PC-3 (cell line): ENCODE measurements around the gene CACNA1B. TPM values are rescaled to one million over a fixed set of nuclear protein-coding genes. Genes with fewer than 3 reads are reported as not detected.

ENCODE experiments used
- ATAC-seq: fragments of 200-7000 bp; cut with Tn5 transposase; 2 replicates; pipeline ENCODE4 v1.9.1; 2020; ENCODE audit warnings: mild to moderate bottlenecking, moderate library complexity
- BruUV-seq: library from RNA; stranded (reverse); fragments of 400-500 nt; replicated peaks from 2 replicates; lab custom pipeline; 2021; lab: Mats Ljungman, UMichigan
- CTCF ChIA-PET: fragments of 300-600 bp; sonication (Branson Sonifier 250); formaldehyde crosslinking; loops from one replicate; lab custom pipeline; 2022; ENCODE audit warnings: antibody characterized with exemption; lab: Charles Lee
- POLR2A ChIA-PET: fragments of 300-600 bp; sonication (Branson Sonifier 250); formaldehyde crosslinking; loops from one replicate; lab custom pipeline; 2022; ENCODE audit warnings: antibody characterized with exemption; ENCODE audit not compliant: unreplicated experiment; lab: Charles Lee
- DNase-seq: peaks from one replicate; pipeline ENCODE4 v3.0.0-alpha.2; 2015
- H2AFZ ChIP-seq: fragments of 300-600 bp; sonication (generic); 2 replicates; pipeline ENCODE4 v1.6.0; 2016; ENCODE audit warnings: antibody characterized with exemption, low read length
- H3F3A ChIP-seq: fragments of 300-600 bp; sonication (generic); one replicate; pipeline ENCODE4 v1.6.0; 2017; ENCODE audit warnings: antibody characterized with exemption, low read length, control low read depth, mild to moderate bottlenecking; ENCODE audit not compliant: unreplicated experiment
- H3K27ac ChIP-seq: fragments of 300-600 bp; sonication (generic); 2 replicates; pipeline ENCODE4 v1.5.1; 2016; ENCODE audit warnings: mild to moderate bottlenecking, low read length
- H3K27me3 ChIP-seq: fragments of 300-600 bp; sonication (generic); 2 replicates; pipeline ENCODE4 v1.6.1; 2016; ENCODE audit warnings: low read length, mixed read lengths
- H3K36me3 ChIP-seq: fragments of 300-600 bp; sonication (generic); 2 replicates; pipeline ENCODE4 v1.6.1; 2016; ENCODE audit warnings: low read depth, mixed run types, low read length, mixed read lengths
- H3K4me1 ChIP-seq: fragments of 300-600 bp; sonication (generic); 2 replicates; pipeline ENCODE4 v1.5.1; 2016; ENCODE audit warnings: low read length; ENCODE audit not compliant: insufficient read depth
- H3K4me2 ChIP-seq: fragments of 300-600 bp; sonication (generic); 2 replicates; pipeline ENCODE4 v1.6.0; 2016; ENCODE audit warnings: low read length
- H3K4me3 ChIP-seq: fragments of 300-600 bp; sonication (generic); 2 replicates; pipeline ENCODE4 v1.5.1; 2016; ENCODE audit warnings: mild to moderate bottlenecking, low read length, mixed read lengths
- H3K79me2 ChIP-seq: fragments of 300-600 bp; sonication (generic); 2 replicates; pipeline ENCODE4 v1.6.1; 2017; ENCODE audit warnings: low read length, mixed read lengths
- H3K9ac ChIP-seq: fragments of 300-600 bp; sonication (generic); 2 replicates; pipeline ENCODE4 v1.6.0; 2016; ENCODE audit warnings: mild to moderate bottlenecking, low read length
- H3K9me2 ChIP-seq: fragments of 300-600 bp; sonication (generic); replicated peaks from 2 replicates; pipeline ENCODE4 v1.6.1; 2016; ENCODE audit warnings: mixed run types, low read length, mixed read lengths
- H3K9me3 ChIP-seq: fragments of 300-600 bp; sonication (generic); 2 replicates; pipeline ENCODE4 v1.6.1; 2016; ENCODE audit warnings: low read length, mixed read lengths
- H4K20me1 ChIP-seq: fragments of 300-600 bp; sonication (generic); 2 replicates; pipeline ENCODE4 v1.6.1; 2016; ENCODE audit warnings: low read length, mixed read lengths
- CTCF ChIP-seq: fragments of 300-600 bp; sonication (generic); conservative IDR thresholded peaks from 2 replicates; pipeline ENCODE4 v1.5.1; 2017; ENCODE audit warnings: antibody characterized with exemption, low read depth, mild to moderate bottlenecking, low read length
- EZH2 ChIP-seq: fragments of 300-600 bp; sonication (generic); IDR thresholded peaks from one replicate; pipeline ENCODE4 v1.6.1; 2017; ENCODE audit warnings: antibody characterized with exemption, mild to moderate bottlenecking, low read length; ENCODE audit not compliant: unreplicated experiment
- EZH2phosphoT487 ChIP-seq: fragments of 300-600 bp; sonication (generic); IDR thresholded peaks from 2 replicates; pipeline ENCODE4 v1.6.1; 2018; ENCODE audit warnings: mild to moderate bottlenecking, antibody characterized with exemption, low read length, borderline replicate concordance
- intact Hi-C: fragments of 100-400 bp; cut with micrococcal nuclease; formaldehyde crosslinking; loops from 2 replicates; pipeline ENCODE4 v1.9.0; 2023
- total RNA-seq: library from RNA; depleted of rRNA; stranded (reverse); fragments of >200 nt; gene quantifications from 2 replicates; pipeline ENCODE4 v1.2.3, GENCODE V29; 2014

Gene CACNA1B
- total RNA-seq, 1 experiment from 2014 or later = not detected

DNA sequence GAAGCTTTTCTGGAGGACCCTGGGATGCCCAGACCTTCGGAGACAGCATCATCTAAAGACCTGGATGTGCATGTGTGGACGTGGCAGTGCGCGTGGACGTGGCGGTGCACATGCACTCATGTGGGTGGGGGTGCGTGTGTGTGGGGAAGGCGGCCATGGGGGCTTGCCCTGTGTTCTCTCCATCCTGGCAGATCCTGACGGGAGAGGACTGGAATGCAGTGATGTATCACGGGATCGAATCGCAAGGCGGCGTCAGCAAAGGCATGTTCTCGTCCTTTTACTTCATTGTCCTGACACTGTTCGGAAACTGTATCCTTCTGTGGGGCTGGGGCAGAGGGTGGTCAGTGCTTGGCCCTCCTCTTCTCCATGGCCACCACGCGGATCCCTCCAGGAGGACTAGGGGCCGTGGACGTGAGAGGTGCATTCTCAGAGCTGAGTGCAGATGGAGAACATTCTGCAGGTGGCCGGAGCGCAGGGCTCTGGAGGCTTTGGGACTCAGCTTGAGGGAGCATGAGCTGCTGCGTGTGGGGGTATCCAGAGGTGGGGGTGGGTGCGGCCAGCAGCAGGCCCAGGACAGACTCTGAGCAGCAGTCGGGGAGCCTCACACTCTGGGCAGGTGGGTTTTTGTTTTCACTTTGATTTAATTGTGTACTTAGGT is 129.1 kb downstream of the CACNA1B start:
- no TSS peak for BruUV-seq
- ChIA-PET POLR2A (no interaction called here), CTCF (no interaction called here)
- no peak overlapping the region for H3K27ac ChIP-seq
- no peaks in the 10 kb centered on the region for H3K79me2 ChIP-seq
- H3K9me2 ChIP-seq = no peaks in the 10 kb centered on the region
- no peak overlapping the region for H2AFZ ChIP-seq
- no peaks in the 10 kb centered on the region for H3K9me3 ChIP-seq
- H3F3A ChIP-seq = no peaks in the 10 kb centered on the region
- H3K4me3 ChIP-seq = no peak overlapping the region
- TF ChIP-seq EZH2 (no peak), EZH2phosphoT487 (no peak), CTCF (no peak)
- intact Hi-C loops = no loop called here
- ATAC-seq (no peak), DNase-seq (no peak)
- H3K36me3 ChIP-seq = no peaks in the 10 kb centered on the region
- H3K9ac ChIP-seq = no peak overlapping the region
- H3K4me2 ChIP-seq = no peak overlapping the region
- H3K4me1 ChIP-seq = no peaks in the 10 kb centered on the region
- no peaks in the 10 kb centered on the region for H3K27me3 ChIP-seq
- no peaks in the 10 kb centered on the region for H4K20me1 ChIP-seq

GRCh38 chr9:138007566-138007917 is 130.0 kb downstream of the CACNA1B start:
- ChIA-PET CTCF (no interaction called here), POLR2A (no interaction called here)
- Histone ChIP-seq H3K4me1 (no peaks in the 10 kb centered on the region), H3K4me3 (no peak overlapping the region), H3F3A (no peaks in the 10 kb centered on the region), H2AFZ (no peak overlapping the region), H3K36me3 (no peaks in the 10 kb centered on the region), H3K4me2 (no peak overlapping the region), H3K9me2 (no peaks in the 10 kb centered on the region), H3K27ac (no peak overlapping the region), H4K20me1 (no peaks in the 10 kb centered on the region), H3K9ac (no peak overlapping the region), H3K27me3 (no peaks in the 10 kb centered on the region), H3K9me3 (no peaks in the 10 kb centered on the region), H3K79me2 (no peaks in the 10 kb centered on the region)
- intact Hi-C loops = no loop called here
- no peak for DNase-seq
- TF ChIP-seq EZH2phosphoT487 = no peak
- TF ChIP-seq CTCF = no peak
- TF ChIP-seq EZH2 = no peak
- BruUV-seq = no TSS peak
- no peak for ATAC-seq

GRCh38 chr9:138007918-138008841 is 130.6 kb downstream of the CACNA1B start:
- Histone ChIP-seq H3K4me3 (no peak overlapping the region), H3K9me3 (no peaks in the 10 kb centered on the region), H3K4me1 (no peaks in the 10 kb centered on the region), H3K9me2 (no peaks in the 10 kb centered on the region), H3K27me3 (no peaks in the 10 kb centered on the region), H3K79me2 (no peaks in the 10 kb centered on the region), H2AFZ (no peak overlapping the region), H3F3A (no peaks in the 10 kb centered on the region), H3K9ac (no peak overlapping the region), H4K20me1 (no peaks in the 10 kb centered on the region), H3K36me3 (no peaks in the 10 kb centered on the region), H3K27ac (no peak overlapping the region), H3K4me2 (no peak overlapping the region)
- ChIA-PET CTCF (no interaction called here), POLR2A (no interaction called here)
- BruUV-seq = no TSS peak
- no peak for ATAC-seq
- TF ChIP-seq CTCF (no peak), EZH2phosphoT487 (no peak), EZH2 (no peak)
- DNase-seq = no peak
- intact Hi-C loops = no loop called here
